NCI-H1417 treated with DMSO at 0.1 percent for 48 hours (cell line): Measurements from ENCODE around the gene SCART1.
"Not testable (repeated sequence)": the region's sequence is repeated elsewhere in the genome, so short reads cannot be mapped to it uniquely, and the experiment has no call there.

Experiments used
- DNase-seq: peaks from one replicate; lab custom pipeline; 2025; lab: John Stamatoyannopoulos, UW

SCART1 gene

GRCh38 chr10:133474027-133474426 is 20.3 kb downstream of the SCART1 start:
- no peak for DNase-seq

- DNase-seq, result no peak
Measured at GRCh38 chr10:133474665-133475424, 21.1 kb downstream of the SCART1 start.

- DNase-seq, result no peak
Measured at GRCh38 chr10:133475425-133475734, 21.6 kb downstream of the SCART1 start.

- no peak for DNase-seq
Measured at GRCh38 chr10:133475821-133476640, 22.3 kb downstream of the SCART1 start.

GRCh38 chr10:133476641-133476990 is 22.9 kb downstream of the SCART1 start:
- no peak for DNase-seq

GRCh38 chr10:133481086-133481643 is 27.4 kb downstream of the SCART1 start:
- no peak for DNase-seq

- no peak for DNase-seq
Measured at GRCh38 chr10:133481657-133482056, 27.9 kb downstream of the SCART1 start.

GRCh38 chr10:133484818-133485217 is 31.1 kb downstream of the SCART1 start:
- no peak for DNase-seq

- DNase-seq, result no peak
Measured at GRCh38 chr10:133487085-133487484, 33.3 kb downstream of the SCART1 start.

- DNase-seq, result no peak
Measured at GRCh38 chr10:133488354-133488753, 34.6 kb downstream of the SCART1 start.

- no peak for DNase-seq
Measured at GRCh38 chr10:133489816-133490588, 36.3 kb downstream of the SCART1 start.

- DNase-seq, result not testable (repeated sequence)
Measured at GRCh38 chr10:133493562-133493961, 39.8 kb downstream of the SCART1 start.

- DNase-seq, result not testable (repeated sequence)
Measured at GRCh38 chr10:133497363-133497762, 43.6 kb downstream of the SCART1 start.

- not testable (repeated sequence) for DNase-seq
Measured at GRCh38 chr10:133499176-133499575, 45.4 kb downstream of the SCART1 start.

- not testable (repeated sequence) for DNase-seq
Measured at GRCh38 chr10:133500897-133501296, 47.2 kb downstream of the SCART1 start.

GRCh38 chr10:133509700-133510099 is 56.0 kb downstream of the SCART1 start:
- no peak for DNase-seq

- no peak for DNase-seq
Measured at GRCh38 chr10:133511408-133511807, 57.7 kb downstream of the SCART1 start.

- no peak for DNase-seq
Measured at GRCh38 chr10:133511907-133512528, 58.3 kb downstream of the SCART1 start.

- DNase-seq, result no peak
Measured at GRCh38 chr10:133515471-133515870, 61.7 kb downstream of the SCART1 start.

GRCh38 chr10:133516057-133516456 is 62.3 kb downstream of the SCART1 start:
- no peak for DNase-seq

GRCh38 chr10:133518517-133518916 is 64.8 kb downstream of the SCART1 start:
- not testable (repeated sequence) for DNase-seq
